Subcutaneous abdominal adipose tissue (tissue), 5 donors: ENCODE measurements around the gene TCEAL9.

Experiments used
- H3K27ac ChIP-seq: one replicate; pipeline ENCODE4 v1.7.0; 2013; ENCODE audit warnings: low read depth, mild to moderate bottlenecking, inconsistent platforms, low read length, moderate library complexity
- H3K27me3 ChIP-seq, 5 donors: one replicate each; pipeline ENCODE4 v1.7.0; 2013; ENCODE audit warnings: low read length in 5 of 5, inconsistent platforms in 1 of 5; ENCODE audit not compliant: control insufficient read depth in 5 of 5, insufficient read depth in 4 of 5
- H3K36me3 ChIP-seq, 5 donors: one replicate each; pipeline ENCODE4 v1.7.0; 2013; ENCODE audit warnings: low read length in 5 of 5; ENCODE audit not compliant: control insufficient read depth in 5 of 5, insufficient read depth in 5 of 5
- H3K4me1 ChIP-seq, 5 donors: one replicate each; pipeline ENCODE4 v1.7.0; 2013; ENCODE audit warnings: low read length in 5 of 5, mild to moderate bottlenecking in 3 of 5, moderate library complexity in 1 of 5; ENCODE audit not compliant: control insufficient read depth in 5 of 5, insufficient read depth in 5 of 5
- H3K4me3 ChIP-seq, 5 donors: one replicate each; pipeline ENCODE4 v1.7.0; 2013; ENCODE audit warnings: low read length in 5 of 5, low read depth in 1 of 5
- H3K9ac ChIP-seq, 5 donors: one replicate each; pipeline ENCODE4 v1.7.0; 2013; ENCODE audit warnings: low read length in 5 of 5, mild to moderate bottlenecking in 4 of 5, moderate library complexity in 3 of 5
- H3K9me3 ChIP-seq, 5 donors: one replicate each; pipeline ENCODE4 v1.7.0; 2013; ENCODE audit warnings: low read length in 5 of 5; ENCODE audit not compliant: control insufficient read depth in 5 of 5
- donor health status: healthy.
- donor health status: healthy.
- donor health status: healthy.
- donor health status: healthy.
- donor health status: healthy.

The TCEAL9 gene, protein sequence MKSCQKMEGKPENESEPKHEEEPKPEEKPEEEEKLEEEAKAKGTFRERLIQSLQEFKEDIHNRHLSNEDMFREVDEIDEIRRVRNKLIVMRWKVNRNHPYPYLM

DNA sequence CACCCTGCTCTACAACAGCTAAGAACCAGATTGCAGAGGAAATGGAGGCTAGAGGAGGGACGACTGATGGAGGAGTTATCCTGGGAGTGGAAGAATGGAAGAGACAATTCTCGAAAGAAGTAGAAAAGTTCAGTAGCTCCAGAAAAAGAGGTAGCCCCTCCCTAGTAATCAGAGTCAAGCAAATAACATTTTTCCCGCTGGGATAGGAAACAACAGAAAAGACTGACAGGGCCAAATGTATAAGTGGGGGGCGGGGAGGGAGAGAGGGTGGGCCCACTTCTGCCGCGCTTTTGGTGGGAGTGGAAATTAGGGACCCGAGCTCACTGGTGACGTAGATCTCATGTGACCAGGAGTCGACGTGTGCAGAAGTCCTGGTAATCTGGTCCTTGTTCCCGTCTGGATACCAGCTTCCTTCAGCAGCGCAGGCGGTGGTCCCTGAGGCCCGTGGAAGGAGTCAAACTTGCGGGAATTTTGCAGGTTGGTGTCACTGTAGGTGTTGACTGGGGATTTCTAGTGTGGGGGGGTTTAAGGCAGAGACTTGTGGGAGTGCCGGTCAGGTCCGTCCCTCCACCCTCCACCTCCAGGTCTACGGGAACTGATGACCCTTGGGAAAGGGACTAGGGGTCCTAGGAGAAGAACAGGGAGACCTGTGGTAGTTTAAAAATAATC is at the start of gene TCEAL9:
TCEAL9 (plus strand) TSS at position 377 of the 669 bp plus-strand sequence. CDS start 1,179 bp downstream, outside the sequence.
- H3K9ac ChIP-seq: peak within 1 kb of the TSS; percentile 79 to 87 (median 83)
- H3K27ac ChIP-seq: peak within 1 kb of the TSS; percentile 96
- H3K4me3 ChIP-seq: peak within 1 kb of the TSS; percentile 72 to 91 (median 79)
- no peaks in the 10 kb centered on the region for H3K36me3 ChIP-seq
- peaks cover 0 to 4% (median 0%) of the 10 kb centered on the region in 5 donors for H3K4me1 ChIP-seq
- peaks cover 0 to 2% (median 0%) of the 10 kb centered on the region in 5 donors for H3K27me3 ChIP-seq
- H3K9me3 ChIP-seq: no peaks in the 10 kb centered on the region

DNA sequence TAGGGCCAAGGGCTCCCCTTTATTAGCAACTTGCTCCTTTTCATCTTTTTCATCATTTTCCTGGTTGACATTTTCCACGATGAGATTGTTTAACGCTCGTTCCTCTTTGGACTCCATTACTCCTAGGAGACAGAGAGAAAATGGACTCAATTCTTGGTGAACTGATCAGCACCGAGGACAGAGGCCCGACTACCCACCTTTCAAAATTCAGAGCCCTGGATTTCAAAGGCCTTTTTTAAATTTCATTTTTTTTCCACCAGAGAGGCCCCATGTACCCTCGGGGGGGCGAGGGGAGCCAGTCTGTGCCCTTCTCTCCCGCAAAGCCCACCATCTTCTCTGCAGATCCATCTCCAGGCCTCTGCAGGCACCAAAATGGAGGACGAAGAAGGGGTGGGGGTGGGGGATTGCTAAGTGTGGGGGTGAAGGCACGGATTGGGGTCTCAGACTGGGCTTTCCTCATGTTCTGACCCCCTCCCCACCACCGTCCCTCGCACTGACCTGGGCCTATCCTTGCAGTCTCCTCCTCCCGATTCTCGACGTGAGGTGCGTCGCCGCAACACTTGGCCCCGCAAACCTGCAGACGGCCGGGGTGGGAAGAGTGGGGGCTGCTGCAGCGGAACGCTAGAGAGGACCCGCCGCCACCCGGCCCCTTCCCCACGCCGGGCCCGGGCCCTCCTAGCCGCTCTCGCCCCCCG is 46.3 kb upstream of the TCEAL9 start:
- H3K4me1 ChIP-seq: peaks cover 0 to 9% (median 4%) of the 10 kb centered on the region in 5 donors
- no peak overlapping the region for H3K9ac ChIP-seq
- H3K9me3 ChIP-seq: no peaks in the 10 kb centered on the region
- no peak overlapping the region for H3K27ac ChIP-seq
- H3K36me3 ChIP-seq: no peaks in the 10 kb centered on the region
- H3K4me3 ChIP-seq: peak overlapping the region in 3 of 5 donors; percentile 53 to 59 (median 56)
- peaks cover 13 to 21% (median 15%) of the 10 kb centered on the region in 5 donors for H3K27me3 ChIP-seq

DNA sequence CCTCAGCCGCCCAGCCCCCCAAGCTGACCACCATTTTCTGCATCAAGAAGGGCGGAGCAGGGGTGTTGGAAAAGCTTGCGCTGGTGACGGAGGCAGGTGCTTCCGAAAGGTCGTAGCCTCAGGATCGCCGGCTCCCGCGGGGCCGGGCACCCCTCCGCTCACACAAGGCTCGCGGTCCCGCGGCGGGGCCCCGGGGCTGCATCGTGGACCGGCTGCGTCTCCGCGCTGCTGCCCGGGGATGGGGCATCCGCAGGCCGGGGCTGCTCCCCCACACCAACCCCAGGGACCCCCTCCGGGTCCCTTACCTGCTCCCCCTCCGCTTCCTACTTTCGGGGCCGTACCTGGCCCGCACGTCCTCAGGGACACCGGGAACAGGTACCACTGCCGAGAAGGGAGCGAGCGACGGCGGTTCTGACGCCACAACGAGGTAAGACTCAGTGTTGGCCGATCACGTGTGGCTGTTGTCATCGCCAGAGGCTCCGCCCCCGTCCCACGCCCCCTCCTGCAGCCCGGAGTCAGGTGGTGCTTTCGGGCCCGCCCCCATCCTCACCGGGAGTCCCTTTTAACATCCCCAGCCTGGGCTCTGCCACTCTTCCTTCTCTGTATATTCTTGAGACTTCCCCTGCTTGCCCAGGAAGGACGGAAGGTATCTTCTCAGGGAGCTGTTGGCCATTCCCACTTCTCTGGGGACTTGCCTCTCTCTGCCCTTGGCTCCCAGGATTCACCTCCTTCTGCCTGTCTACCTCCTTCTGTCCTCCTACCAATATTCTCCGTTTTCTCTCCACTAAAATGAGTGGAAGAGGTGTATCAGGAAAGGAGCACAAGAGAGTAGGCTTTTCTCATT is 45.5 kb upstream of the TCEAL9 start, which contains the start of gene BEX2:
BEX2 (minus strand) TSS at position 436 of the 844 bp plus-strand sequence. CDS start 1,014 bp downstream, outside the sequence.
- H3K9me3 ChIP-seq: no peaks in the 10 kb centered on the region
- peaks cover 13 to 21% (median 15%) of the 10 kb centered on the region in 5 donors for H3K27me3 ChIP-seq
- H3K36me3 ChIP-seq: no peaks in the 10 kb centered on the region
- H3K4me1 ChIP-seq: peaks cover 0 to 9% (median 4%) of the 10 kb centered on the region in 5 donors
- H3K27ac ChIP-seq: no peak within 1 kb of the TSS
- H3K9ac ChIP-seq: no peak within 1 kb of the TSS
- peak within 1 kb of the TSS; percentile 40 to 59 (median 56) for H3K4me3 ChIP-seq

DNA sequence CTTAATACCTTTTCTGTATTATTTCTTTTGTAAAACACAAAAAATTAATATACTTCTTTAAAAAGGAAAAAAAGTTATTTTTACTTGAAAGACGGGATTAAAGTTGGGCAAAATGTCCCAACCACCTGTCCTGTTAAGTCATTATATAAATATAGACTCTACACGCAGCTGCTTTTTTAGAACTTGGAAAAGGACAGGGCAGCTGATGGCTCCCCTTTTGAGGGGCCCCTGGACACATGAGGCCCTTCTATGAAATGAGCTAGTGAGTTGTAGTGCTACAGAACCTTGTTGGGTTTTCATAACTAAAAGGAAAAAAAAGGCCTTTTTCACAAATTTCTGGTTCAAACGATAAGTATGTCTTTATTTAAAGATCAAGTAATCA is 44.9 kb upstream of the TCEAL9 start:
- no peak overlapping the region for H3K9ac ChIP-seq
- no peak overlapping the region for H3K4me3 ChIP-seq
- H3K36me3 ChIP-seq: no peaks in the 10 kb centered on the region
- H3K27ac ChIP-seq: no peak overlapping the region
- H3K4me1 ChIP-seq: peaks cover 0 to 9% (median 4%) of the 10 kb centered on the region in 5 donors
- H3K27me3 ChIP-seq: peaks cover 13 to 21% (median 15%) of the 10 kb centered on the region in 5 donors
- no peaks in the 10 kb centered on the region for H3K9me3 ChIP-seq

DNA sequence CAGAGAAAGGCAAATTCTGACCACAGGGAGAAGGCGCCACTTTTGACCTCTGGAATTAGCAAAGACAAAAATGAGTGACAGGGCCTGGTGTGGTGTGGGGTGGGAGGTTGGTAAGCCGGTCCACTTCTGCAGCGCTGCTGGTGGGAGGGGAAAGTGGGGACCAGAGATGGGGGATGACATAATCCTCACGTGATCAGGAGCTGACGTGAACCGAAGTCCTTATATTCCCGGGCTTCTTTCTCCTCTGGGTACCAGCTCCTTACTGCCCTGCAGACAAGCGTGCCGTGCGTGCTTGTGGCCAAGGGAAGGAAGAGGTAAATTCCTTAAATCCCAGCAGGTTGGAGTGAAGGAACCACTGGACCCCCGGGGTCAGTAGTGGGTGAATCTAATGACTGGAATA is 26.3 kb upstream of the TCEAL9 start, which contains the start of gene TCEAL7:
TCEAL7 (plus strand) TSS at position 249 of the 400 bp plus-strand sequence. CDS start 1,165 bp downstream, outside the sequence.
- peaks cover 6 to 41% (median 24%) of the 10 kb centered on the region in 5 donors for H3K27me3 ChIP-seq
- no peaks in the 10 kb centered on the region for H3K9me3 ChIP-seq
- no peaks in the 10 kb centered on the region for H3K36me3 ChIP-seq
- peaks cover 0 to 7% (median 0%) of the 10 kb centered on the region in 5 donors for H3K4me1 ChIP-seq
- no peak within 1 kb of the TSS for H3K27ac ChIP-seq
- peak within 1 kb of the TSS; percentile 11 to 55 (median 37) for H3K4me3 ChIP-seq
- peak within 1 kb of the TSS in 2 of 5 donors; percentile 12 to 20 for H3K9ac ChIP-seq

DNA sequence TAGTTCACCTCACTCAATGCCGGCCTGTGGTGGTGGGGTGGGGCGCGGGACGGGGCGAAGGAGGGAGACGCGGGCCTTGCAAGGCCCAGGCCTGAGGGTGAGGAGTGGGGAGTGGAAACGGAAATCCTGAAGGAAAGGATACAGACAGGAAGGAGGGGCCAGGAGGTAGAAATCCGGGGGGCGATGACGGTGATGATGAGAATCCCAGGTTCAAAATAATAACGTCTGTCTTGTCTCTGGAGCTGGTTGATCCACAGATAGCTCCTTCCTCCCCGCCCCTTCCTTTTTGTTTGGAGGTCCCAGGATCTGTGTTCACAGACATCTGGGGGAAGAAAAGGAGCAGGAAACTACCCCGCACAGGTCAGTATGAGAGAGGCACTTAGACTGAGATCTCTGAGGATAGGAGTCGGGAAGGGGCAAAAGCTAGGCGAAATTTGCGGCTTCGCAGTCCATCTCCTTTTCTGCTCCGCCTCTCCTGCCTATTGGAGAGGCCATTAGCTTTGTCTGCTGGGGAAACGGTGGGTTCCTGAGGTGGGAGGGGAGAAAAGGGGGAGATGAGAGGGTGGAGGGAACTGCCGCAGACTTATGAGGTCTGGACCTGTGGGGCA is 25.5 kb upstream of the TCEAL9 start:
- Histone ChIP-seq H3K4me3 (peak overlapping the region in 4 of 5 donors; percentile 11 to 55 (median 26)), H3K4me1 (peaks cover 0 to 7% (median 0%) of the 10 kb centered on the region in 5 donors), H3K9me3 (no peaks in the 10 kb centered on the region), H3K27me3 (peaks cover 6 to 41% (median 27%) of the 10 kb centered on the region in 5 donors), H3K36me3 (no peaks in the 10 kb centered on the region), H3K27ac (no peak overlapping the region), H3K9ac (peak overlapping the region in 2 of 5 donors; percentile 12 to 20)

DNA sequence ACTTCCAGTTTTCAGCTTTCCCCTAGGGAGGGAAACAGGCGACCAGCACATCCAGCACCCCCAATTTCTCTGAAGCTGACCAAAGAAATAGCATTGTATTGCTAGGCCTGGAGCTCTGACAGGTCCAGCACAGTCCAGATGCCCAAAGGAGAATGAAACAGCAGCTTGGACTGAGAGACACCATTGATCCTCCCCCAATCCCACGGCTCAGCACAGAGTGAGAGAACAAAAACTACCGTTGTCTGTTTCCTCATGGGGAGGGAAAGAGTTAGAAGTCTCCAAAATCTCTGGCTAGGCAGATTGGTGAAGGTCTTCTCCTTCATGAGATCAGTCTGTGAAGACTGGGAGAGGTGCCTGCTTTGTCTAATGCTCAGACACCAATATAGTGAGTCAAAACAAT is 17.6 kb upstream of the TCEAL9 start:
- Histone ChIP-seq H3K27me3 (peaks cover 2 to 19% (median 13%) of the 10 kb centered on the region in 5 donors), H3K9ac (no peak overlapping the region), H3K9me3 (no peaks in the 10 kb centered on the region), H3K4me3 (no peak overlapping the region), H3K4me1 (no peaks in the 10 kb centered on the region), H3K27ac (no peak overlapping the region), H3K36me3 (no peaks in the 10 kb centered on the region)

DNA sequence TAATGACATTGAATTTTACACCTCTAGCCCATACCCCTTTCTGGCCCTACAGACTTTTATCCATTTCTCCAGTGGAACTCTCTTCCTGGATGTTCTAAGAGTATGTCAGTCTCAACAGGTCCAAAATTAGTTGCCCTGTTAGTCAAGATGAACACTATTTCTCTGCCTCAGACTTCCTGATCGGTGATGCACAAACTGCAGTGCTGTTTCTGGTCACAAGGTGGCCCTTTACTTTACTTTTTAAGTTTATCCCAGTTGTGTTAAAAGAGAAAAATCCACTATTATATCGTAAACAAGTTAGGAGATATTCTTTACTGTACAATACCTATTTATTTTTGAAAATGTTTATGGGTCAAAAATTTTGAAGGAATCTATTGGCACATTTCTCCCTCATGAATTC is 13.2 kb upstream of the TCEAL9 start:
- no peaks in the 10 kb centered on the region for H3K36me3 ChIP-seq
- H3K4me1 ChIP-seq: peaks cover 0 to 1% (median 0%) of the 10 kb centered on the region in 5 donors
- no peak overlapping the region for H3K9ac ChIP-seq
- H3K27me3 ChIP-seq: peaks cover 5 to 20% (median 10%) of the 10 kb centered on the region in 5 donors
- H3K9me3 ChIP-seq: no peaks in the 10 kb centered on the region
- no peak overlapping the region for H3K27ac ChIP-seq
- H3K4me3 ChIP-seq: no peak overlapping the region

DNA sequence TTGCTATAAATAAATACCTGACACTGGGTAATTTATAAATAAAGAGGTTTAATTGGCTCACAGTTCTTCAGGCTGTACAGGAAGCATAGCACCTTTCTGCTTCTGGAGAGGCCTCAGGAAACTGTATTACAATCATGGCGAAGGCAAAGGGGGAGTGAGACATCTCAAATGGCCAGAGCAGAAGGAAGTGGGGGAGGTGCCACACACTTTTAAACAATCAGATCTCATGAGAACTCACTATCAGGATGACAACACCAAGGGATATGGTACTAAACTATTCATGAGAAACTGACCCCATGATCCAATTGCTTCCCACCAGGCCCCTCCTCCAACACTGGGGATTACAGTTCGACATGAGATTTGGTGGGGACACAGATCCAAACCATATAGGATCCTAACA is 11.7 kb upstream of the TCEAL9 start:
- H3K4me3 ChIP-seq: no peak overlapping the region
- no peaks in the 10 kb centered on the region for H3K36me3 ChIP-seq
- H3K9ac ChIP-seq: no peak overlapping the region
- peaks cover 0 to 1% (median 0%) of the 10 kb centered on the region in 5 donors for H3K4me1 ChIP-seq
- H3K27me3 ChIP-seq: peaks cover 10 to 19% (median 15%) of the 10 kb centered on the region in 5 donors
- no peaks in the 10 kb centered on the region for H3K9me3 ChIP-seq
- H3K27ac ChIP-seq: no peak overlapping the region
